K562 (cell line): ENCODE measurements around the gene API5. TPM values are rescaled to one million over a fixed set of nuclear protein-coding genes. Genes with fewer than 3 reads are reported as not detected.

ENCODE experiments used
- ATAC-seq: fragments of 200-7000 bp; cut with Tn5 transposase; 3 replicates; pipeline ENCODE4 v1.9.1; 2020; ENCODE audit warnings: moderate library complexity
- BruUV-seq: library from RNA; stranded (reverse); fragments of 400-500 nt; replicated peaks from 2 replicates; lab custom pipeline; 2021; lab: Mats Ljungman, UMichigan
- CTCF ChIA-PET: fragments of 300-600 bp; formaldehyde crosslinking; extraction: SDS; loops from one replicate; lab custom pipeline; 2021; ENCODE audit warnings: low intra/inter-chr PET ratio; lab: Yijun Ruan, JAX
- POLR2A ChIA-PET: fragments of 300-600, 350-650 bp; sonication (Branson Sonifier 250); formaldehyde crosslinking; extraction: SDS; loops from one replicate; lab custom pipeline; 2021; ENCODE audit warnings: antibody characterized with exemption, inconsistent platforms; lab: Yijun Ruan, JAX
- DNase-seq, 4 experiments: peaks; one replicate each; pipeline versions ENCODE4 v3.0.0 to v3.0.0-alpha.2; 2011 to 2018; ENCODE audit warnings: low spot score in 3 of 4, mixed read lengths in 3 of 4; ENCODE audit errors: extremely low read depth in 1 of 4
- FAIRE-seq: peaks from 2 replicates; lab custom pipeline; 2011; peaks lifted over from hg19 to GRCh38; lab: Jason Lieb, UNC
- H2AFZ ChIP-seq: 2 replicates; pipeline ENCODE4 v1.6.0; 2011; ENCODE audit warnings: low read depth, low read length, control low read depth, inconsistent platforms
- H3K27ac ChIP-seq: fragments of 200-600 bp; 3 replicates; pipeline ENCODE4 v1.8.0; 2011; ENCODE audit warnings: low read depth, mild to moderate bottlenecking, control low read depth, inconsistent platforms, low read length, moderate library complexity, mixed read lengths; ENCODE audit errors: extremely low read depth
- H3K27me3 ChIP-seq, 2 experiments: fragments of 300-600 bp in 1 of 2; 2 replicates in 1 of 2; 3 replicates in 1 of 2; pipeline versions ENCODE4 v1.6.0 to v1.8.0; 2011; ENCODE audit warnings: inconsistent platforms in 2 of 2, low read length in 2 of 2, mild to moderate bottlenecking in 1 of 2, mixed read lengths in 1 of 2, moderate library complexity in 1 of 2; ENCODE audit not compliant: control insufficient read depth in 2 of 2, insufficient read depth in 2 of 2
- H3K36me3 ChIP-seq: fragments of 300-600 bp; 3 replicates; pipeline ENCODE4 v1.8.0; 2011; ENCODE audit warnings: mild to moderate bottlenecking, low read length, inconsistent platforms; ENCODE audit not compliant: control insufficient read depth, insufficient read depth
- H3K4me1 ChIP-seq, 2 experiments: fragments of 200-600 bp in 1 of 2; replicated peaks in 1 of 2; 2 replicates in 1 of 2; 3 replicates in 1 of 2; pipeline versions ENCODE4 v1.5.1 to v1.8.0; 2011; ENCODE audit warnings: inconsistent platforms in 2 of 2, low read length in 2 of 2, mild to moderate bottlenecking in 1 of 2, mixed read lengths in 1 of 2, moderate library complexity in 1 of 2; ENCODE audit not compliant: control insufficient read depth in 2 of 2, insufficient read depth in 2 of 2
- H3K4me2 ChIP-seq: 2 replicates; pipeline ENCODE4 v1.6.1; 2011; ENCODE audit warnings: low read length, control low read depth, inconsistent platforms, mixed read lengths; ENCODE audit not compliant: insufficient read depth
- H3K4me3 ChIP-seq: fragments of 200-600 bp; sonication (generic), shearing (Covaris generic); 2 replicates; pipeline ENCODE4 v1.5.1; 2016; ENCODE audit warnings: control low read depth, inconsistent platforms
- H3K79me2 ChIP-seq: fragments of 200-600 bp; 3 replicates; pipeline ENCODE4 v1.8.0; 2011; ENCODE audit warnings: low read length, inconsistent platforms; ENCODE audit not compliant: control insufficient read depth, insufficient read depth
- H3K9ac ChIP-seq, 2 experiments: 2 replicates each; pipeline versions ENCODE4 v1.6.0 to v1.6.1; 2011; ENCODE audit warnings: low read depth in 2 of 2, low read length in 2 of 2, control low read depth in 1 of 2, inconsistent platforms in 1 of 2, mild to moderate bottlenecking in 1 of 2, mixed read lengths in 1 of 2; ENCODE audit not compliant: insufficient read depth in 1 of 2
- H3K9me1 ChIP-seq: one replicate; pipeline ENCODE4 v1.6.0; 2011; ENCODE audit warnings: inconsistent platforms, mild to moderate bottlenecking, low read length, moderate library complexity; ENCODE audit not compliant: control insufficient read depth, insufficient read depth
- H3K9me3 ChIP-seq: replicated peaks from 2 replicates; pipeline ENCODE4 v1.5.1; 2011; ENCODE audit warnings: low read depth, low read length, inconsistent platforms; ENCODE audit not compliant: control insufficient read depth, insufficient read depth
- H4K20me1 ChIP-seq: replicated peaks from 2 replicates; pipeline ENCODE4 v1.6.1; 2011; ENCODE audit warnings: low read length, inconsistent platforms, mixed read lengths; ENCODE audit not compliant: control insufficient read depth, insufficient read depth
- TSC22D4 ChIP-seq: fragments of 450-650 bp; IDR thresholded peaks from 2 replicates; pipeline ENCODE4 v1.6.1; 2016; ENCODE audit warnings: missing genetic modification characterization, missing biosample characterization, control low read depth
- ZBTB2 ChIP-seq: fragments of 450-650 bp; IDR thresholded peaks from 2 replicates; pipeline ENCODE4 v1.6.1; 2016; ENCODE audit warnings: antibody characterized with exemption
- ZBTB43 ChIP-seq: sonication (generic); formaldehyde crosslinking; IDR thresholded peaks from 2 replicates; pipeline ENCODE4 v1.8.0; 2023; ENCODE audit warnings: mild to moderate bottlenecking, missing genetic modification reagents
- ZEB2 ChIP-seq: fragments of 450-650 bp; IDR thresholded peaks from 2 replicates; pipeline ENCODE4 v1.6.1; 2016
- ZNF282 ChIP-seq: sonication (generic); formaldehyde crosslinking; IDR thresholded peaks from 2 replicates; pipeline ENCODE4 v1.8.1; 2023; ENCODE audit warnings: missing genetic modification reagents
- WGBS: fragments of 100-300 bp; shearing (Covaris generic); methylation state at CpG from one replicate; pipeline ENCODE4 v1.1.6; 2016; ENCODE audit warnings: low coverage, mixed read lengths; ENCODE audit not compliant: insufficient coverage; ENCODE audit errors: missing lambda C conversion rate; 5-methylcytosine and 5-hydroxymethylcytosine counted together
- in situ Hi-C: fragments of 300-500 bp; cut with MboI; formaldehyde crosslinking; loops from 4 replicates; pipeline ENCODE4 v1.15.0; 2018; ENCODE audit warnings: inconsistent platforms, mixed read lengths
- intact Hi-C: fragments of 100-400 bp; cut with micrococcal nuclease; formaldehyde crosslinking; loops from 2 replicates; pipeline ENCODE4 v1.14.2; 2022
- polyA plus RNA-seq, 8 experiments: library from polyadenylated mRNA; depleted of rRNA in 4 of 8; stranded (reverse) in 5 of 8; unstranded in 3 of 8; fragments of >200 nt; fragmentation: Nextera tagmentation in 2 of 8; fragmentation: Illumina TruSeq in 1 of 8; extraction: Ambion mirVana in 2 of 8; extraction: Trizol in 1 of 8; gene quantifications; 2 replicates each; pipeline versions ENCODE4 v1.2.1 to v1.2.3, GENCODE V29; 2011 to 2014; ENCODE audit warnings: inconsistent platforms in 1 of 8, missing spikeins in 1 of 8
- total RNA-seq, 7 experiments: library from RNA; depleted of rRNA in 6 of 7; stranded (reverse); fragments of >200 nt in 6 of 7; fragmentation: Illumina TruSeq in 2 of 7; extraction: Trizol in 2 of 7; gene quantifications; 2 replicates each; pipeline versions ENCODE4 v1.2.1 to v1.2.3, GENCODE V29; 2011 to 2021; ENCODE audit warnings: low replicate concordance in 1 of 7

Gene API5
- total and polyA plus RNA-seq, 9 of the 15 experiments (the other 6 are each of a cell fraction or from before 2014, with no cell fraction given), result 59.8 to 146 (median 123) TPM

GRCh38 chr11:43267856-43268580 is 43.8 kb upstream of the API5 start:
- 0% methylated on average over 10 of the region's 10 CpGs for WGBS
- CTCF ChIA-PET, result no interaction called here
- no peak overlapping the region for H2AFZ ChIP-seq
- H3K27me3 ChIP-seq, result no peaks in the 10 kb centered on the region
- H3K36me3 ChIP-seq, result no peaks in the 10 kb centered on the region
- H3K9ac ChIP-seq, result no peak overlapping the region
- no peaks in the 10 kb centered on the region for H3K79me2 ChIP-seq
- in situ Hi-C loops, result no loop called here
- H3K27ac ChIP-seq, result no peak overlapping the region
- H3K9me3 ChIP-seq, result no peaks in the 10 kb centered on the region
- FAIRE-seq, result no peak
- H3K4me3 ChIP-seq, result no peak overlapping the region
- H3K4me1 ChIP-seq, result no peaks in the 10 kb centered on the region
- no peak overlapping the region for H3K4me2 ChIP-seq
- POLR2A ChIA-PET, result interaction anchor here (0.7 to 0.8 kb wide), 2 partner anchors 148 to 663 kb away, joined by 3 to 4 read pairs; no protein-coding TSS in a partner anchor
- ATAC-seq, result no peak
- no peaks in the 10 kb centered on the region for H3K9me1 ChIP-seq
- DNase-seq, result no peak
- intact Hi-C loops, result no loop called here
- H4K20me1 ChIP-seq, result no peaks in the 10 kb centered on the region
- BruUV-seq, result no TSS peak
- no peak for TF ChIP-seq ZBTB43 (CRISPR knock-in tag)
- no peak for TF ChIP-seq ZEB2
- TF ChIP-seq TSC22D4 (tag), result no peak
- no peak for TF ChIP-seq ZBTB2
- TF ChIP-seq ZNF282 (CRISPR knock-in tag), result no peak
